Gastroesophageal sphincter (tissue), 3 donors: ENCODE results near the gene DUSP8.

Source experiments
- CTCF ChIP-seq, 4 experiments: fragments of 200-600 bp in 2 of 4; fragments of 450-650 bp in 2 of 4; sonication (generic) in 1 of 4; IDR thresholded peaks; one replicate each; pipeline ENCODE4 v1.5.1; 2017 to 2019; ENCODE audit warnings: antibody characterized with exemption in 4 of 4, mild to moderate bottlenecking in 2 of 4, moderate library complexity in 2 of 4
- POLR2A ChIP-seq, 2 donors: fragments of 450-650 bp; IDR thresholded peaks; one replicate each; pipeline ENCODE4 v1.6.1; 2017; ENCODE audit warnings: antibody characterized with exemption in 2 of 2, mild to moderate bottlenecking in 2 of 2, moderate library complexity in 1 of 2
- POLR2AphosphoS5 ChIP-seq: sonication (generic); formaldehyde crosslinking; IDR thresholded peaks from one replicate; pipeline ENCODE4 v1.6.1; 2017; ENCODE audit warnings: antibody characterized with exemption

- no peak for TF ChIP-seq POLR2A (IDR thresholded peaks at IDR 0.05)
- TF ChIP-seq CTCF (IDR thresholded peaks at IDR 0.05) = no peak
- TF ChIP-seq POLR2AphosphoS5 = no peak
Observed at GRCh38 chr11:1604181-1604580, 32.1 kb upstream of the DUSP8 start.
